Stomach (tissue), 9 donors: ENCODE data around the gene SPINT4. TPM values are rescaled to one million over a fixed set of nuclear protein-coding genes. Genes with fewer than 3 reads are reported as not detected.

Source experiments
- DNase-seq, 2 donors: peaks; one replicate each; pipeline versions ENCODE4 v3.0.0 to v3.0.0-alpha.2; 2013 to 2019
- H3K27ac ChIP-seq, 5 donors: fragments of 200-600 bp in 4 of 5; sonication (generic) in 4 of 5; one replicate each; pipeline ENCODE4 v1.5.1; 2013 to 2019; ENCODE audit warnings: mild to moderate bottlenecking in 1 of 5, moderate library complexity in 1 of 5
- H3K27me3 ChIP-seq, 3 donors: fragments of 200-600 bp; sonication (generic); one replicate each; pipeline ENCODE4 v1.5.1; 2017 to 2019; ENCODE audit warnings: mixed run types in 1 of 3
- H3K36me3 ChIP-seq, 4 donors: fragments of 200-600 bp; sonication (generic); 1 replicate in 3 of 4; 2 replicates in 1 of 4; pipeline ENCODE4 v1.5.1; 2016 to 2019
- H3K4me1 ChIP-seq, 4 donors: fragments of 200-600 bp; sonication (generic); one replicate each; pipeline ENCODE4 v1.5.1; 2016 to 2019
- H3K4me3 ChIP-seq, 4 donors: fragments of 200-600 bp; sonication (generic) in 3 of 4; one replicate each; pipeline ENCODE4 v1.5.1; 2016 to 2019; ENCODE audit warnings: mild to moderate bottlenecking in 1 of 4
- H3K9me3 ChIP-seq, 4 donors: fragments of 200-600 bp; sonication (generic); one replicate each; pipeline ENCODE4 v1.5.1; 2016 to 2019
- EP300 ChIP-seq: sonication (generic); formaldehyde crosslinking; IDR thresholded peaks from one replicate; pipeline ENCODE4 v1.6.1; 2017; ENCODE audit warnings: antibody characterized with exemption
- POLR2A ChIP-seq, 4 donors: fragments of 450-650 bp; IDR thresholded peaks; one replicate each; pipeline ENCODE4 v1.6.1; 2016; ENCODE audit warnings: antibody characterized with exemption in 4 of 4, control low read depth in 2 of 4, mild to moderate bottlenecking in 1 of 4, moderate library complexity in 1 of 4
- POLR2AphosphoS5 ChIP-seq, 3 donors: sonication (generic); formaldehyde crosslinking; IDR thresholded peaks; one replicate each; pipeline ENCODE4 v1.6.1; 2016; ENCODE audit warnings: antibody characterized with exemption in 3 of 3
- WGBS, 5 donors: extraction: QIAGEN DNeasy Blood & Tissue Kit in 3 of 5; methylation state at CpG; one replicate each; pipeline versions ENCODE4 v1.1.5 to v1.1.7; 2013 to 2018; 5-methylcytosine and 5-hydroxymethylcytosine counted together
- intact Hi-C: fragments of 100-400 bp; cut with DNase I; formaldehyde crosslinking; loops from one replicate; pipeline ENCODE4 v1.15.1; 2023; ENCODE audit warnings: low total_unique reads
- polyA plus RNA-seq, 3 donors: library from polyadenylated mRNA; stranded (reverse); fragments of 200-250 nt; gene quantifications; one replicate each; pipeline ENCODE4 v1.2.3, GENCODE V29; 2013
- total RNA-seq, 5 donors: library from RNA; depleted of rRNA; stranded (reverse); fragments of >200 nt; gene quantifications; one replicate each; pipeline versions ENCODE4 v1.1.0 to v1.2.3, GENCODE V29; 2014 to 2016
- TF ChIP-seq, protein P1 (sequence below), 7 experiments: fragments of 450-650 bp in 4 of 7; fragments of 200-600 bp in 3 of 7; sonication (generic) in 3 of 7; IDR thresholded peaks; one replicate each; pipeline ENCODE4 v1.5.1; 2016 to 2019; ENCODE audit warnings: antibody characterized with exemption in 7 of 7, control low read depth in 2 of 7, mild to moderate bottlenecking in 1 of 7
- donor health status: healthy with polysubstance abuse.
- donor health status: Bipolar disorder and iron deficiency.
- donor health status: healthy.

The SPINT4 gene
- total and polyA plus RNA-seq, 8 donors: not detected

DNA sequence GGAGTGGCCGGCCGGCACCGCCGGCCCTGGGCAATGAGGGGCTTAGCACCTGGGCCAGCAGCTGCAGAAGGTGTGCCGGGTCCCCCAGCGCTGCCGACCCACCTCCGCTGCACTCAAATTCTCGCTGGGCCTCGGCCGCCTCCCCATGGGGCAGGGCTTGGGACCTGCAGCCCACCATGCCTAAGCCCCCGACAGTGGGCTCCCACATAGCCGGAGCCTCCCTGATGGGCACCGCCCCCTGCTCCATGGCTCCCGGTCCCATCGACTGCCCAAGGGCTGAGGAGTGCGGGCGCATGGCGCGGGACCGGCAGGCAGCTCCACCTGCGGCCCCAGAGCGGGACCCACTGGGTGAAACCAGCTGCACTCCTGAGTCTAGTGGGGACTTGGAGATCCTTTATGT is 13.8 kb downstream of the SPINT4 start:
- Histone ChIP-seq H3K36me3 (no peaks in the 10 kb centered on the region), H3K4me3 (no peak overlapping the region), H3K27me3 (no peaks in the 10 kb centered on the region), H3K9me3 (peaks cover 0 to 23% (median 19%) of the 10 kb centered on the region in 4 donors), H3K27ac (no peak overlapping the region), H3K4me1 (no peaks in the 10 kb centered on the region)
- TF ChIP-seq, protein P1, sequence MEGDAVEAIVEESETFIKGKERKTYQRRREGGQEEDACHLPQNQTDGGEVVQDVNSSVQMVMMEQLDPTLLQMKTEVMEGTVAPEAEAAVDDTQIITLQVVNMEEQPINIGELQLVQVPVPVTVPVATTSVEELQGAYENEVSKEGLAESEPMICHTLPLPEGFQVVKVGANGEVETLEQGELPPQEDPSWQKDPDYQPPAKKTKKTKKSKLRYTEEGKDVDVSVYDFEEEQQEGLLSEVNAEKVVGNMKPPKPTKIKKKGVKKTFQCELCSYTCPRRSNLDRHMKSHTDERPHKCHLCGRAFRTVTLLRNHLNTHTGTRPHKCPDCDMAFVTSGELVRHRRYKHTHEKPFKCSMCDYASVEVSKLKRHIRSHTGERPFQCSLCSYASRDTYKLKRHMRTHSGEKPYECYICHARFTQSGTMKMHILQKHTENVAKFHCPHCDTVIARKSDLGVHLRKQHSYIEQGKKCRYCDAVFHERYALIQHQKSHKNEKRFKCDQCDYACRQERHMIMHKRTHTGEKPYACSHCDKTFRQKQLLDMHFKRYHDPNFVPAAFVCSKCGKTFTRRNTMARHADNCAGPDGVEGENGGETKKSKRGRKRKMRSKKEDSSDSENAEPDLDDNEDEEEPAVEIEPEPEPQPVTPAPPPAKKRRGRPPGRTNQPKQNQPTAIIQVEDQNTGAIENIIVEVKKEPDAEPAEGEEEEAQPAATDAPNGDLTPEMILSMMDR (IDR thresholded peaks at IDR 0.05): no peak
- TF ChIP-seq POLR2A (IDR thresholded peaks at IDR 0.05): no peak
- TF ChIP-seq POLR2AphosphoS5 (IDR thresholded peaks at IDR 0.05): no peak
- TF ChIP-seq EP300: no peak
- no peak for DNase-seq
- WGBS, 5 donors: 84 to 100% (median 95%) methylated on average over 3 to 23 of the region's 23 CpGs
- intact Hi-C loops: no loop called here

DNA sequence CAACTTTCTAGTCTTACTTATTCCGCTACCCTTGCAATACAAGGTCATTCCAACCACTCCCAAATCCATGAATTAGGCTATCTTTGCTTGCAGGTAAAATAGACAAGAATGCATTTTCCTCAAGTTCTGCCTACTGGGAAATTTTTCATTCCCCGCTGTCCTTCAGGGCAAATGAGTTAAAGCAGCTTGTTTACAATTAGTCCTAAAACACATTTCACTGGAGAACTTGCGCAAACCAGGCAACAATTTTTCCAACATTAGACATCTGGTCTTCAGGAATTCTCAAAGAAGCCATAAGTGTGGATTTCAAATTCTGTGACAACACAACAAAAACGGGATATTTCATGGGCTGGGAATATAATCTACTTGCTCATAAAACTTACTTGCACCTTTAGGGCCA is 20.4 kb downstream of the SPINT4 start:
- intact Hi-C loops: no loop called here
- 82 to 90% (median 86%) methylated on average over 4 of the region's 4 CpGs for WGBS, 5 donors
- Histone ChIP-seq H3K27me3 (peaks cover 0 to 5% (median 0%) of the 10 kb centered on the region in 3 donors), H3K27ac (no peak overlapping the region), H3K4me3 (no peak overlapping the region), H3K4me1 (no peaks in the 10 kb centered on the region), H3K9me3 (no peaks in the 10 kb centered on the region), H3K36me3 (no peaks in the 10 kb centered on the region)
- no peak for DNase-seq
- TF ChIP-seq POLR2A (IDR thresholded peaks at IDR 0.05) (no peak), POLR2AphosphoS5 (IDR thresholded peaks at IDR 0.05) (no peak), EP300 (no peak)
- TF ChIP-seq, protein P1 (IDR thresholded peaks at IDR 0.05): no peak

DNA sequence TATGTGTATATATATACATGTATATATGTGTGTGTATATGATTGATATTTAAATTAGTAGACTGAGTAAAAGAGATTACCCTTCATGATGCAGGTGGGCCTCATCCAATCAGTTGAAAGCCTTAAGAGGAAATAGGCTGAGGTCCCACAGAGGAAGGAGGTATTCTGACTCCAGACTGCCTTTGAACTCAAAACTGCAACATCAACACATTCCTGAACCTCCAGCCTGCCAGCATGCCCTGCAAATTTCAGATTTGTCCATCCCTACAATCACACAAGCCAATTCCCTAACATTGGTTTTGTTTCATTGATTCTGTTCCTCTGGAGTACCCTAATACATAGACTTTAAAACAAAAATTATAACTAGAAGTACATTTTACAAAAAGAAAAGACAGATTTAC is 22.9 kb downstream of the SPINT4 start:
- Histone ChIP-seq H3K4me1 (no peaks in the 10 kb centered on the region), H3K36me3 (no peaks in the 10 kb centered on the region), H3K4me3 (no peak overlapping the region), H3K9me3 (no peaks in the 10 kb centered on the region), H3K27me3 (peaks cover 0 to 9% (median 0%) of the 10 kb centered on the region in 3 donors), H3K27ac (no peak overlapping the region)
- intact Hi-C loops: no loop called here
- DNase-seq: no peak
- TF ChIP-seq POLR2AphosphoS5 (IDR thresholded peaks at IDR 0.05) (no peak), EP300 (no peak), POLR2A (IDR thresholded peaks at IDR 0.05) (no peak)
- TF ChIP-seq, protein P1 (IDR thresholded peaks at IDR 0.05): no peak

DNA sequence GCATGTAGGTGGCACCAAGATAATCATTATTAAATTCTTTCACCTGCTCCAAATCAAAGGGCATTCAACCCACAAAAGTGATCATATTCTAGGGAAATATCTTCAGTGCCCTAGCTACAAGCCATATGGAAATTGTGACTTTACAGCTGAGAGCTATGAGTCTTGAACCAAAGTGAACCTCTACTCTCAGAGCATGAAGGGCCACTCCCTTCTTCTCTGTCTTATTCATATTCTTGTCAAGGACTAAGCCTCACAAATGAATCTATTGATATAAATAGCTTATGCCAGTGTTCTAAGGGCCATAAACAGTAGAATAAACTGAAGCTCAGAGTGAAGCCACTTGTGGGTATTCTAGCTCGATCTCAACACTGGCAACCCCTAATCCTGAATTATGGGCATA is 29.6 kb downstream of the SPINT4 start:
- H3K4me3 ChIP-seq: no peak overlapping the region
- H3K4me1 ChIP-seq: no peaks in the 10 kb centered on the region
- H3K27me3 ChIP-seq: peaks cover 0 to 4% (median 0%) of the 10 kb centered on the region in 3 donors
- DNase-seq: no peak
- H3K36me3 ChIP-seq: no peaks in the 10 kb centered on the region
- no peaks in the 10 kb centered on the region for H3K9me3 ChIP-seq
- no peak overlapping the region for H3K27ac ChIP-seq
- WGBS, 5 donors: 85 to 97% (median 95%) methylated on average over 1 of the region's 1 CpG
- TF ChIP-seq EP300: no peak
- TF ChIP-seq POLR2AphosphoS5 (IDR thresholded peaks at IDR 0.05): no peak
- TF ChIP-seq, protein P1 (IDR thresholded peaks at IDR 0.05): no peak
- intact Hi-C loops: no loop called here
